IPS-11a (cell line): ENCODE data around the gene ABI2.
"Not testable (repeated sequence)": the region's sequence is repeated elsewhere in the genome, so short reads cannot be mapped to it uniquely, and the experiment has no call there.

Experiments
- H3K4me3 ChIP-seq: one replicate; pipeline ENCODE4 v1.5.1; 2013; ENCODE audit warnings: low read depth, low read length, control low read depth

Gene ABI2

GRCh38 chr2:203427061-203427460, 98.9 kb downstream of the ABI2 start:
- H3K4me3 ChIP-seq, result no peak overlapping the region

GRCh38 chr2:203429643-203430042, 101.4 kb downstream of the ABI2 start:
- not testable (repeated sequence) for H3K4me3 ChIP-seq

GRCh38 chr2:203431391-203432185, 103.4 kb downstream of the ABI2 start:
- no peak overlapping the region for H3K4me3 ChIP-seq

GRCh38 chr2:203432811-203433210, 104.6 kb downstream of the ABI2 start:
- H3K4me3 ChIP-seq, result no peak overlapping the region

- no peak overlapping the region for H3K4me3 ChIP-seq
Observed at GRCh38 chr2:203436496-203436895, 108.3 kb downstream of the ABI2 start.

GRCh38 chr2:203437511-203437910, 109.3 kb downstream of the ABI2 start:
- no peak overlapping the region for H3K4me3 ChIP-seq

- H3K4me3 ChIP-seq, result no peak overlapping the region
Observed at GRCh38 chr2:203438528-203438927, 110.3 kb downstream of the ABI2 start.

- H3K4me3 ChIP-seq, result no peak overlapping the region
Observed at GRCh38 chr2:203440671-203441070, 112.5 kb downstream of the ABI2 start.

GRCh38 chr2:203441463-203441862, 113.3 kb downstream of the ABI2 start:
- H3K4me3 ChIP-seq, result no peak overlapping the region

- H3K4me3 ChIP-seq, result no peak overlapping the region
Observed at GRCh38 chr2:203442463-203442862, 114.3 kb downstream of the ABI2 start.

GRCh38 chr2:203444738-203445137, 116.5 kb downstream of the ABI2 start:
- no peak overlapping the region for H3K4me3 ChIP-seq

GRCh38 chr2:203446071-203446481, 117.9 kb downstream of the ABI2 start:
- H3K4me3 ChIP-seq, result no peak overlapping the region

GRCh38 chr2:203446780-203447179, 118.6 kb downstream of the ABI2 start:
- H3K4me3 ChIP-seq, result no peak overlapping the region

GRCh38 chr2:203450561-203450960, 122.4 kb downstream of the ABI2 start:
- H3K4me3 ChIP-seq, result no peak overlapping the region

- H3K4me3 ChIP-seq, result no peak overlapping the region
Observed at GRCh38 chr2:203451011-203451410, 122.8 kb downstream of the ABI2 start.

GRCh38 chr2:203451689-203452088, 123.5 kb downstream of the ABI2 start:
- H3K4me3 ChIP-seq, result no peak overlapping the region

GRCh38 chr2:203453858-203454451, 125.8 kb downstream of the ABI2 start:
- H3K4me3 ChIP-seq, result no peak overlapping the region

- no peak overlapping the region for H3K4me3 ChIP-seq
Observed at GRCh38 chr2:203455209-203455608, 127.0 kb downstream of the ABI2 start.

- H3K4me3 ChIP-seq, result no peak overlapping the region
Observed at GRCh38 chr2:203461746-203462145, 133.6 kb downstream of the ABI2 start.

- no peak overlapping the region for H3K4me3 ChIP-seq
Observed at GRCh38 chr2:203462308-203462707, 134.1 kb downstream of the ABI2 start.

GRCh38 chr2:203463266-203463678, 135.1 kb downstream of the ABI2 start:
- no peak overlapping the region for H3K4me3 ChIP-seq

- H3K4me3 ChIP-seq, result no peak overlapping the region
Observed at GRCh38 chr2:203469546-203469945, 141.4 kb downstream of the ABI2 start.

- H3K4me3 ChIP-seq, result no peak overlapping the region
Observed at GRCh38 chr2:203470371-203470770, 142.2 kb downstream of the ABI2 start.
